DMS114 treated with DMSO at 0.1 percent for 48 hours (cell line): ENCODE data around the gene TLR7.

Experiments used
- DNase-seq: peaks from one replicate; lab custom pipeline; 2025; ENCODE audit not compliant: unreplicated experiment; lab: John Stamatoyannopoulos, UW

Gene TLR7

GRCh38 chrX:12866451-12867377 is at the start of gene TLR7:
TLR7 (plus strand) TSS chrX:12867072; CDS start chrX:12867579, 507 bp downstream.
- DNase-seq: no peak

GRCh38 chrX:12817528-12817927 is 49.3 kb upstream of the TLR7 start:
- no peak for DNase-seq

GRCh38 chrX:12819222-12819621 is 47.6 kb upstream of the TLR7 start:
- DNase-seq: no peak

GRCh38 chrX:12820737-12821136 is 46.1 kb upstream of the TLR7 start:
- no peak for DNase-seq

- DNase-seq: no peak
These were observed 41.9 kb upstream of the TLR7 start for GRCh38 chrX:12824944-12825343.

GRCh38 chrX:12825801-12826200 is 41.1 kb upstream of the TLR7 start:
- no peak for DNase-seq

GRCh38 chrX:12843061-12843667 is 23.7 kb upstream of the TLR7 start:
- DNase-seq: no peak

GRCh38 chrX:12843668-12844279 is 23.1 kb upstream of the TLR7 start:
- DNase-seq: no peak

- DNase-seq: no peak
These were observed 22.6 kb upstream of the TLR7 start for GRCh38 chrX:12844319-12844718.

GRCh38 chrX:12865359-12865758 is 1.5 kb upstream of the TLR7 start:
- DNase-seq: no peak

- DNase-seq: no peak
These were observed 813 bp downstream of the TLR7 start for GRCh38 chrX:12867685-12868084.

- no peak for DNase-seq
These were observed 1.9 kb downstream of the TLR7 start for GRCh38 chrX:12868747-12869146.

GRCh38 chrX:12871257-12871656 is 4.4 kb downstream of the TLR7 start:
- DNase-seq: no peak

GRCh38 chrX:12872741-12873140 is 5.9 kb downstream of the TLR7 start:
- DNase-seq: no peak

GRCh38 chrX:12874581-12874980 is 7.7 kb downstream of the TLR7 start:
- no peak for DNase-seq

GRCh38 chrX:12877386-12877785 is 10.5 kb downstream of the TLR7 start:
- no peak for DNase-seq

GRCh38 chrX:12878536-12878935 is 11.7 kb downstream of the TLR7 start:
- no peak for DNase-seq

- DNase-seq: no peak
These were observed 15.0 kb downstream of the TLR7 start for GRCh38 chrX:12881914-12882313.

GRCh38 chrX:12885508-12885907 is 18.6 kb downstream of the TLR7 start:
- no peak for DNase-seq

GRCh38 chrX:12886545-12886944 is 19.7 kb downstream of the TLR7 start:
- DNase-seq: no peak

- DNase-seq: no peak
These were observed 20.3 kb downstream of the TLR7 start for GRCh38 chrX:12887141-12887540.

GRCh38 chrX:12887767-12888166 is 20.9 kb downstream of the TLR7 start:
- DNase-seq: no peak
